Right lobe of liver (tissue), 6 donors: ENCODE results near the gene SLC46A2. TPM values are rescaled to one million over a fixed set of nuclear protein-coding genes. Genes with fewer than 3 reads are reported as not detected.

Source experiments
- ATAC-seq, 4 donors: fragments of 200-7000 bp; cut with Tn5 transposase; one replicate each; pipeline ENCODE4 v1.9.1; 2020; ENCODE audit warnings: mild to moderate bottlenecking in 4 of 4, moderate library complexity in 4 of 4
- DNase-seq, 3 donors: peaks; one replicate each; pipeline ENCODE4 v3.0.0-alpha.2; 2020
- H3K27ac ChIP-seq, 3 donors: fragments of 200-600 bp; one replicate each; pipeline ENCODE4 v1.8.0; 2022
- H3K27me3 ChIP-seq, 2 donors: fragments of 200-600 bp; one replicate each; pipeline ENCODE4 v1.8.0; 2022
- H3K36me3 ChIP-seq, 4 donors: fragments of 200-600 bp; sonication (generic) in 1 of 4; one replicate each; pipeline versions ENCODE4 v1.5.1 to v1.8.0; 2017 to 2022; ENCODE audit warnings: control low read depth in 1 of 4
- H3K4me1 ChIP-seq, 4 donors: fragments of 200-600 bp; sonication (generic) in 1 of 4; one replicate each; pipeline versions ENCODE4 v1.5.1 to v1.8.0; 2017 to 2022; ENCODE audit warnings: control low read depth in 1 of 4
- H3K4me3 ChIP-seq, 3 donors: fragments of 200-600 bp; one replicate each; pipeline ENCODE4 v1.8.0; 2022
- H3K9me3 ChIP-seq, 4 donors: fragments of 200-600 bp; sonication (generic) in 1 of 4; one replicate each; pipeline versions ENCODE4 v1.5.1 to v1.8.0; 2017 to 2022; ENCODE audit warnings: control low read depth in 1 of 4
- POLR2A ChIP-seq: fragments of 450-650 bp; IDR thresholded peaks from one replicate; pipeline ENCODE4 v1.6.1; 2017; ENCODE audit warnings: antibody characterized with exemption, mild to moderate bottlenecking
- WGBS: methylation state at CpG from one replicate; pipeline ENCODE4 v1.1.6; 2018; ENCODE audit warnings: low coverage, low lambda C conversion rate; ENCODE audit not compliant: insufficient coverage; ENCODE audit errors: missing lambda C conversion rate; 5-methylcytosine and 5-hydroxymethylcytosine counted together
- intact Hi-C, 2 donors: fragments of 100-400 bp; cut with DNase I; formaldehyde crosslinking; loops; one replicate each; pipeline versions ENCODE4 v1.11.2 to v1.14.1; 2022
- total RNA-seq, 6 experiments: library from RNA; depleted of rRNA in 2 of 6; stranded (reverse); fragments of >200 nt in 2 of 6; fragmentation: NEBNext Ultra II Directional in 3 of 6; extraction: Animal tissue kit (Norgen Biotek cat#: 25700) in 3 of 6; gene quantifications; one replicate each; pipeline versions ENCODE4 v1.1.0 to v1.2.4, GENCODE V29; 2016 to 2023
- TF ChIP-seq, protein P1 (sequence below), 4 donors: fragments of 200-600 bp in 3 of 4; fragments of 450-650 bp in 1 of 4; IDR thresholded peaks; one replicate each; pipeline versions ENCODE4 v1.5.1 to v1.8.0; 2016 to 2022; ENCODE audit warnings: antibody characterized with exemption in 4 of 4, mild to moderate bottlenecking in 2 of 4
- donor health status: DM: no; HTN: yes; CAD: no.
- donor health status: DM: no; HTN: no; CAD: no.
- donor health status: DM: no; HTN: no; CAD: no.
- donor health status: DM: no; HTN: yes; CAD: no.
- donor health status: DM: no; HTN: yes; CAD: no.

The SLC46A2 gene
- total RNA-seq, 6 experiments from 2014 or later: 0.18 to 0.50 (median 0.25) TPM; not detected in 3

DNA sequence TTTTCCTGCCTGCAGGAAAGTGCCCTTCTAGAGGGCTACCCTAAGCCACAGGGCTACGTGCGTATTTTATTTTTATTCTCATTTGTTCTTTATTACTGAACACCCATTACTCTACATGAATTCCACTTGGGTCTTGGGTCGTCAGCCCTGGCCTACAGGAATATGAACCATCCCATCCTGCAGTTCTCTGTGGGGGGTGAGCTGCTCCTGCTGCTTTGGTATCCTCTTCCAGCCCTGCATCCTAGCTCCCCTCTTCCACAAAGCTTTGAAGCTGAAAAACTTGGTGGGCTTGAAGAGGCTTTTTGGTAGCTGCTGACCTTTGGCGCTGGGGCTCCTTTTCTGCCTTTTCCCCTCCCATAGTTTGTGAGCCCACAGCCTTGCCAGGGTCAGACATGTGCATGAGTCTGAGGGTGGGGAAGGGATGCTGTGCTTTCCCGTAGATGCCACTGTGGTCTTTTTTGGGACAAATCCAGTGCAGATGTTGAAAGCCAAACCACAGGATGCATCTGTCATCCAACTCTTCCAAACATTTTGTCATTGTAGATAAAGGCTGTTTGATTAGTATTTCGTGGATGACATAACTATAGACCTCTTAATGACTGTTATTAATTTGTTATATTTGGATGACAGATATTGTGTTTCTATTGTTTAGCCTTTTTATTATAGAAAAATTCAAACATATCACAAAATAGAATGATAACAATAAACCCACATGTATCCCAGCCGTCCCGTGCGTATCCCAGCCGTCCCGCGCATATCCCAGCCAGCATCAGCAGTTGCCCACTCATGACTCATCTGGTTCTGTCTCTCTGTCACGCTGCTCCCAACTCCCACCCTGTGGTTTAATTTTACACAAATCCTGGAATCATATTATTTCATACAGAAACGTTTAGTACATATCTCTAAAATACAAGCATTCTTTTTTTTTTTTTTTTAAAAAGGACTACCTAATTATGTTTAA, 43.9 kb downstream of the SLC46A2 start:
- Histone ChIP-seq H3K4me1 (no peaks in the 10 kb centered on the region), H3K4me3 (no peak overlapping the region), H3K27ac (no peak overlapping the region), H3K9me3 (no peaks in the 10 kb centered on the region), H3K36me3 (peaks cover 0 to 5% (median 0%) of the 10 kb centered on the region in 4 donors), H3K27me3 (no peaks in the 10 kb centered on the region)
- no peak for TF ChIP-seq POLR2A
- TF ChIP-seq, protein P1, sequence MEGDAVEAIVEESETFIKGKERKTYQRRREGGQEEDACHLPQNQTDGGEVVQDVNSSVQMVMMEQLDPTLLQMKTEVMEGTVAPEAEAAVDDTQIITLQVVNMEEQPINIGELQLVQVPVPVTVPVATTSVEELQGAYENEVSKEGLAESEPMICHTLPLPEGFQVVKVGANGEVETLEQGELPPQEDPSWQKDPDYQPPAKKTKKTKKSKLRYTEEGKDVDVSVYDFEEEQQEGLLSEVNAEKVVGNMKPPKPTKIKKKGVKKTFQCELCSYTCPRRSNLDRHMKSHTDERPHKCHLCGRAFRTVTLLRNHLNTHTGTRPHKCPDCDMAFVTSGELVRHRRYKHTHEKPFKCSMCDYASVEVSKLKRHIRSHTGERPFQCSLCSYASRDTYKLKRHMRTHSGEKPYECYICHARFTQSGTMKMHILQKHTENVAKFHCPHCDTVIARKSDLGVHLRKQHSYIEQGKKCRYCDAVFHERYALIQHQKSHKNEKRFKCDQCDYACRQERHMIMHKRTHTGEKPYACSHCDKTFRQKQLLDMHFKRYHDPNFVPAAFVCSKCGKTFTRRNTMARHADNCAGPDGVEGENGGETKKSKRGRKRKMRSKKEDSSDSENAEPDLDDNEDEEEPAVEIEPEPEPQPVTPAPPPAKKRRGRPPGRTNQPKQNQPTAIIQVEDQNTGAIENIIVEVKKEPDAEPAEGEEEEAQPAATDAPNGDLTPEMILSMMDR (IDR thresholded peaks at IDR 0.05): no peak
- ATAC-seq (no peak), DNase-seq (no peak)
- 78% methylated on average over 13 of the region's 14 CpGs for WGBS
- intact Hi-C loops: loop anchor here (10.0 kb wide), 1 partner anchor 58 kb away; no protein-coding TSS in a partner anchor

DNA sequence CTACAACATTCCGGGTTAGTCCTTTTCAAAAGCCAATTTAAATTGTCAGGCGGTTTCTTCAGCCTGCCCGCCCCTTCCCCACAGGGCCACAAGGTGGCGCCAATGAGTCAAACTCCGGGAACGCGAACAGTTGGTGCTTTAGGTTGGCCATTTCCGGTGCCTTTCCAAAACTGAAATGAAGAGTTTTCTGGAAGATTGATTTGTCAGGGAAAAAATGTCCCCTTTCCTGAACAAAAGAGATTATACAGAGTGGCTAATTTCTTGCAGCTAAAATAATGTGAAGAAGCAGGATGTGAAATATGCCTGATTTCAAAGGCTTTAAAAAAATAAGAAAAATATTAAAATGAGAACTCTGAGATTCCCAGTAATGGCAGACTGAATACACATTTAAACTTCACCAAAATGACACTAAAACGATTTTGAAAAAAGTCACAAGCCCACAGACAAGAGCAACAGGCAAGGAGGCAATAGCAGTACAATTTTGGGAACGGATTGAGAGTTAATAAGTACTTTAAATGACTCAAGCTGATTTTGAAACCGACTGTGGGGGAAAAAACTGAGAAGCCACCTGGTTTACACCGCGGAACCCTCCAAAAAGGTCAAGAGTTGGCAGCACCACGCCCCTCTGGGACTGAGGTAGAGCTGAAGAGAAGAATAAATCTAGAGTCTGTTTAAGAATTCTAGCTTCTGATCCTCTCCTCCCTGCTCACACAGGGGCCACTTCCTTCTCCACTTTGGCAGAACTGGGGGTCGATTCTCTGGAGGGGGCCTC, 45.7 kb downstream of the SLC46A2 start:
- Histone ChIP-seq H3K9me3 (no peaks in the 10 kb centered on the region), H3K27me3 (no peaks in the 10 kb centered on the region), H3K4me1 (no peaks in the 10 kb centered on the region), H3K4me3 (no peak overlapping the region), H3K36me3 (no peaks in the 10 kb centered on the region), H3K27ac (no peak overlapping the region)
- intact Hi-C loops: loop anchor here (10.0 kb wide), 1 partner anchor 60 kb away; no protein-coding TSS in a partner anchor
- no peak for TF ChIP-seq POLR2A
- TF ChIP-seq, protein P1 (IDR thresholded peaks at IDR 0.05): peak; percentile 92 to 99 (median 98)
- DNase-seq (peak; percentile 76 to 83 (median 83)), ATAC-seq (peak; percentile 91 to 98 (median 94))
- WGBS: 18% methylated on average over 14 of the region's 15 CpGs

DNA sequence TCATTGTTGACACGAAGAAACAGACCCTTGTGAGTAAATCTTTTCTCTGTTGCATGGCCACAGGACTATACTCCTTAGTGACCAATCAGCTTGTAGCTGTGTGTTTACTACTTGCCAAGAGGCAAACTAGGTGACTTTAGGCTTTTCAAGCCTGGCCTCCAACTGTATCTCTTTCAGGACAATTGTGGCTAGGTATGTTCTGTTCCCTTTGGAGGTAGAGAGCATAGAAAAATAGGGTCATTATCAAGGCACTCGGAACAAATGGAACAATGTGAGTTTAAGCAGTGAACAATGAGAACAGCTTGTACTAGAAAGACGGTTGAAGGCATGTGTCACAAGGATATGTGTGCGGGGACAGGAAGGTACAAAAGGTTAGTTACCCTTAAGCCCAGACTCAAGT, 48.1 kb downstream of the SLC46A2 start:
- ATAC-seq (no peak), DNase-seq (no peak)
- Histone ChIP-seq H3K27me3 (no peaks in the 10 kb centered on the region), H3K9me3 (no peaks in the 10 kb centered on the region), H3K4me3 (no peak overlapping the region), H3K36me3 (no peaks in the 10 kb centered on the region), H3K4me1 (no peaks in the 10 kb centered on the region), H3K27ac (no peak overlapping the region)
- 83% methylated on average over 2 of the region's 4 CpGs for WGBS
- intact Hi-C loops: loop anchor here (10.0 kb wide), 1 partner anchor 62 kb away; no protein-coding TSS in a partner anchor
- TF ChIP-seq POLR2A: no peak
- TF ChIP-seq, protein P1 (IDR thresholded peaks at IDR 0.05): no peak

DNA sequence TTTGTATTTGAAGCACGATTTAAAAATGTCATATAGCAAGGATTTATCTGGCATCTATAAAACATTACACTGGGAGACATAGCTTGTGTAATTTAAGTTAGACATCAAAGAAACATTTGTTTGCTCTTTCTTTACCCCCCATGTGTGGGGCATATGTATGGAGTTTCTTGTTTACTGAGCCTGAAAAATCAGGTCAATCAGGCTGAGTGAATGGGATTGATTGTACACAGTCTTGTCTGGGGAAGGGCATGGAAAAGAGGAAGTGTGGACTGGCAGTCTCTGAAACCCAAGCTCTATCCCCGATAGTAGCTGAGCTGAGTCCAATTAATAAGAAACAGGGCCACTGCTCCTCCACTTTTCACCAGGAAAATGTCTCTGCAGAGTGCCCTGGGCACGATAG, 49.4 kb downstream of the SLC46A2 start:
- no peaks in the 10 kb centered on the region for H3K27me3 ChIP-seq
- TF ChIP-seq POLR2A: no peak
- TF ChIP-seq, protein P1 (IDR thresholded peaks at IDR 0.05): no peak
- 75% methylated on average over 1 of the region's 3 CpGs for WGBS
- no peaks in the 10 kb centered on the region for H3K36me3 ChIP-seq
- DNase-seq (no peak), ATAC-seq (no peak)
- no peaks in the 10 kb centered on the region for H3K9me3 ChIP-seq
- no peak overlapping the region for H3K27ac ChIP-seq
- H3K4me3 ChIP-seq: no peak overlapping the region
- H3K4me1 ChIP-seq: peaks cover 0 to 8% (median 3%) of the 10 kb centered on the region in 4 donors
- intact Hi-C loops: loop anchor here (10.0 kb wide), 1 partner anchor 64 kb away; no protein-coding TSS in a partner anchor
